Measurements from ENCODE around the gene NSDHL.

NSDHL gene

GRCh38 chrX:152915541-152916241, 84.8 kb downstream of the NSDHL start:
- DNase-seq (ENCODE audit: low read depth): peak; percentile 77

- no peak for DNase-seq (ENCODE audit: low read depth)
Observed at GRCh38 chrX:152917656-152918579, 87.1 kb downstream of the NSDHL start.

DNA sequence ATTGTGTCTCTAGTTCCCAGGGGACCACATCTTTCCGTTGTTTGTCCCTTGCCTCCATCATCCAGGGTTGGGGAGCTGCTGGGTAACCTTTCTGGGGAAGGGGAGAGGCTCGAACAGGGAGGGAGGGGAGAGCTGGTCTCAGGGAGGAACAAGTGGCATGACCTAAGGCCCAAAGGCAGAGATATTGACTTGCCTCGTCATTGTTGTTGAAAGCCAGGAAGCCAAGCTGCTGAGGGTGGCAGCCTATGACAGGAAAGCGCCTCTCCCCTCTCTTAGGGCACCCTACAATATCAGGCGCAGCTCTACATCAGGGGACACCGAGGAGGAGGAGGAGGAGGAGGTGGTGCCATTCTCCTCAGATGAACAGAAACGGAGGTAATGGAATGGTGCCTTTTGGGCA, 87.8 kb downstream of the NSDHL start:
- DNase-seq (ENCODE audit: low read depth): no peak
